Measurements from ENCODE around the gene MYO3B.

MYO3B gene
- total RNA-seq, result 0 to 0.07 reads per million in 2 donors

GRCh38 chr2:170177950-170178781 is at the start of gene MYO3B:
MYO3B (plus strand) TSS chr2:170178147; CDS start chr2:170178288, 141 bp downstream.
- peak in 1 of 5 experiments; percentile 2 for DNase-seq

GRCh38 chr2:170139276-170139967 is 38.5 kb upstream of the MYO3B start:
- no peak for DNase-seq

GRCh38 chr2:170140561-170140960 is 37.4 kb upstream of the MYO3B start:
- no peak for DNase-seq

- DNase-seq, result no peak
Observed at GRCh38 chr2:170141865-170142264, 36.1 kb upstream of the MYO3B start.

GRCh38 chr2:170142502-170142901 is 35.4 kb upstream of the MYO3B start:
- no peak for DNase-seq

- DNase-seq, result no peak
Observed at GRCh38 chr2:170143045-170143717, 34.8 kb upstream of the MYO3B start.

GRCh38 chr2:170144761-170145160 is 33.2 kb upstream of the MYO3B start:
- no peak for DNase-seq

- no peak for DNase-seq
Observed at GRCh38 chr2:170145191-170145590, 32.8 kb upstream of the MYO3B start.

GRCh38 chr2:170145675-170146432 is 32.1 kb upstream of the MYO3B start:
- no peak for DNase-seq

GRCh38 chr2:170146784-170147183 is 31.2 kb upstream of the MYO3B start:
- no peak for DNase-seq

- no peak for DNase-seq
Observed at GRCh38 chr2:170147576-170147975, 30.4 kb upstream of the MYO3B start.

- DNase-seq, result no peak
Observed at GRCh38 chr2:170148161-170148560, 29.8 kb upstream of the MYO3B start.

GRCh38 chr2:170152421-170152820 is 25.5 kb upstream of the MYO3B start:
- no peak for DNase-seq

GRCh38 chr2:170155022-170155722 is 22.8 kb upstream of the MYO3B start:
- DNase-seq, result no peak

- no peak for DNase-seq
Observed at GRCh38 chr2:170155723-170156253, 22.2 kb upstream of the MYO3B start.

GRCh38 chr2:170156592-170156991 is 21.4 kb upstream of the MYO3B start:
- no peak for DNase-seq

- no peak for DNase-seq
Observed at GRCh38 chr2:170157025-170157684, 20.8 kb upstream of the MYO3B start.

GRCh38 chr2:170159060-170159459 is 18.9 kb upstream of the MYO3B start:
- DNase-seq, result no peak

- no peak for DNase-seq
Observed at GRCh38 chr2:170161516-170162270, 16.3 kb upstream of the MYO3B start.

- DNase-seq, result no peak
Observed at GRCh38 chr2:170162271-170162632, 15.7 kb upstream of the MYO3B start.

Measured in T-helper 2 cell (primary cell).